ENCODE results near the gene SLC38A3. TPM values are rescaled to one million over a fixed set of nuclear protein-coding genes. Genes with fewer than 3 reads are reported as not detected.

Gene SLC38A3
- total and polyA plus RNA-seq, 2 of the 8 experiments (the other 6 are each of a cell fraction or from before 2014, with no cell fraction given): 1.2 to 3.7 TPM

DNA sequence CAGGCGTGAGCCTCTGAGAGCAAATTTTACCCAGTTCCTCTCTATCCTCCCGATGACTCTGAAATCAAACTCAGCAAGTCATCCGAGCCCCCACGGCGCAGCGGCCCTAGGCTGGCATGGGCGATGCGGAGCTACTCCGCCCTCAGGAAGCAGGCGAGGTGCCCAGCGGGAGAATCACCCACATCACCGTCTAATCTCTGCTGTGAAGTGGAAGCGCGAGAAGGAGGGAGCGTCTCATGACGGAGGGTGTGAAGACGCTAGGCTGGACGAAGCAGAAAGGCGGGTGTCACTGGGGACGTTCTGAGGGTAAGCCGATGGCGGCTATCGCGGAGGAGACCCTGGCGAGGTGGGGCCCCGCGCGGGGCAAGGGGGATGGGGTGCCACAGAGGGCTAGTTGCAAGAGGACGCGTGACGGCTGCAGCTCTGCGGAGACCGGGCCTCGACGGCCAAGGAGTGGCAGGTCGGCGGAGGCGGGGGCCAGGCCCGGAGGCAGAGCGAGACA, 21.9 kb downstream of the SLC38A3 start:
- Histone ChIP-seq H3K27ac (ENCODE audit: low read depth, low read length) (no peak overlapping the region), H2BK12ac (ENCODE audit: low read depth, low read length) (peak overlapping the region; percentile 98; the same call in 1 of the 2 replicates), H2BK5ac (ENCODE audit: low read depth, low read length) (peak overlapping the region; percentile 66; the same call in 1 of the 2 replicates), H2BK15ac (ENCODE audit: low read length) (peak overlapping the region; percentile 55), H3K36me3 (ENCODE audit: control insufficient read depth in 2 of 4, insufficient read depth in 4 of 4, low read length in 3 of 4) (no peaks in the 10 kb centered on the region), H4K8ac (ENCODE audit: extremely low read depth, insufficient read depth, low read length) (peak overlapping the region; percentile 64; the same call in 1 of the 2 replicates), H3K4me3 (ENCODE audit: extremely low read depth in 1 of 4, insufficient read depth in 2 of 4, low read depth in 3 of 4, low read length in 4 of 4) (peak overlapping the region; percentile 28 to 70 (median 54)), H3K23ac (ENCODE audit: insufficient read length) (no peak overlapping the region), H3K23me2 (ENCODE audit: low read depth, low read length) (peaks cover 13% of the 10 kb centered on the region; the same call in 1 of the 2 replicates), H4K20me1 (replicated peaks in 1 of 2; ENCODE audit: control insufficient read depth in 1 of 2, insufficient read depth in 2 of 2, low read length in 2 of 2) (no peaks in the 10 kb centered on the region), H3K18ac (ENCODE audit: extremely low read depth, low read length) (peak overlapping the region; percentile 94), H4K91ac (replicated peaks; ENCODE audit: insufficient read length, low read length) (peak overlapping the region; percentile 94), H3K4ac (replicated peaks; ENCODE audit: insufficient read length, low read depth, low read length) (peak overlapping the region; percentile 10), H3K79me1 (ENCODE audit: low read depth, low read length) (no peaks in the 10 kb centered on the region), H2BK120ac (replicated peaks; ENCODE audit: low read depth, low read length) (no peak overlapping the region), H3K4me2 (ENCODE audit: insufficient read depth in 1 of 2, low read depth in 2 of 2, low read length in 2 of 2) (peak overlapping the region; percentile 76 to 99), H2AFZ (ENCODE audit: low read length) (peak overlapping the region; percentile 19; the same call in 1 of the 2 replicates), H2BK20ac (ENCODE audit: low read length) (peak overlapping the region; percentile 88), H3K14ac (ENCODE audit: insufficient read length) (no peak overlapping the region), H3K9me3 (ENCODE audit: insufficient read depth in 2 of 2, low read depth in 1 of 2, low read length in 1 of 2) (no peaks in the 10 kb centered on the region), H3K79me2 (ENCODE audit: control insufficient read depth in 1 of 2, insufficient read depth in 2 of 2, low read length in 2 of 2) (no peaks in the 10 kb centered on the region), H2AK5ac (ENCODE audit: low read depth, low read length) (no peak overlapping the region), H3K56ac (replicated peaks; ENCODE audit: insufficient read length, low read depth, low read length) (peak overlapping the region; percentile 60), H4K5ac (ENCODE audit: insufficient read length, low read depth, low read length) (peak overlapping the region; percentile 71), H3K4me1 (replicated peaks in 1 of 4; ENCODE audit: control insufficient read depth in 3 of 4, insufficient read depth in 4 of 4, low read length in 3 of 4) (peaks cover 0 to 20% (median 7%) of the 10 kb centered on the region in 4 experiments; a peak in 6 of 7 replicates), H3K9ac (replicated peaks in 1 of 4; ENCODE audit: extremely low read depth in 1 of 4, low read depth in 3 of 4, low read length in 3 of 4) (peak overlapping the region in 1 of 4 experiments; percentile 20; a peak in 1 of 7 replicates), H3K27me3 (replicated peaks in 1 of 4; ENCODE audit: control insufficient read depth in 3 of 4, extremely low read depth in 1 of 4, insufficient read depth in 3 of 4, low read length in 3 of 4) (peaks cover 0 to 3% (median 2%) of the 10 kb centered on the region in 4 experiments; a peak in 4 of 7 replicates)
- no peak for FAIRE-seq
- DNase-seq (ENCODE audit: low read depth in 1 of 2, low spot score in 2 of 2): no peak
- WGBS, 2 experiments (ENCODE audit: extremely low coverage in 1 of 2, insufficient coverage in 1 of 2, insufficient read length in 1 of 2, insufficient replicate concordance in 2 of 2, low coverage in 1 of 2, low lambda C conversion rate in 2 of 2, missing lambda C conversion rate in 1 of 2): 3% methylated on average over 38 of the region's 40 CpGs; no CpG with 5 or more reads in 1 of the 2 experiments
- TF ChIP-seq HDAC2 (IDR thresholded peaks at IDR 0.05; ENCODE audit: borderline replicate concordance in 1 of 2, low read depth in 2 of 2, low read length in 2 of 2): no peak
- TF ChIP-seq EZH2 (IDR thresholded peaks at IDR 0.05; ENCODE audit: low read depth, low read length, severe bottlenecking): peak; percentile 34
- no peak for TF ChIP-seq RXRA (IDR thresholded peaks at IDR 0.05; ENCODE audit: insufficient read depth, low read depth, low read length)
- TF ChIP-seq TAF1 (IDR thresholded peaks at IDR 0.05; ENCODE audit: low read depth, low read length): peak; percentile 49; the same call in 1 of the 2 replicates
- no peak for TF ChIP-seq CBX8 (IDR thresholded peaks at IDR 0.05; ENCODE audit: borderline replicate concordance, low read depth, low read length)
- TF ChIP-seq RNF2 (IDR thresholded peaks at IDR 0.05; ENCODE audit: borderline replicate concordance, low read depth, low read length, missing control alignments, poor library complexity, severe bottlenecking): peak; percentile 54
- CTCF ChIA-PET (ENCODE audit: partially characterized antibody): interaction anchor here (0.7 to 48.1 kb wide), 12 partner anchors 10 to 235 kb away, joined by 3 to 2149 read pairs (median 7); partner anchors contain the start of genes GNAI2, GNAT1, LSMEM2 and SEMA3B
- POLR2A ChIA-PET (ENCODE audit: partially characterized antibody): interaction anchor here (0.7 to 6.5 kb wide), 15 partner anchors 10 to 100 kb away, joined by 3 to 41 read pairs (median 7); partner anchors contain the start of genes GNAI2 and GNAT1

Data from H1 (cell line).